HG03064 (cell line): ENCODE results near the gene SRPRA.

Experiments
- ATAC-seq: cut with Tn5 transposase; IDR thresholded peaks from one replicate; pipeline ENCODE4 v1.9.1; 2021; ENCODE audit warnings: low read depth; ENCODE audit not compliant: unreplicated experiment

Gene SRPRA

DNA sequence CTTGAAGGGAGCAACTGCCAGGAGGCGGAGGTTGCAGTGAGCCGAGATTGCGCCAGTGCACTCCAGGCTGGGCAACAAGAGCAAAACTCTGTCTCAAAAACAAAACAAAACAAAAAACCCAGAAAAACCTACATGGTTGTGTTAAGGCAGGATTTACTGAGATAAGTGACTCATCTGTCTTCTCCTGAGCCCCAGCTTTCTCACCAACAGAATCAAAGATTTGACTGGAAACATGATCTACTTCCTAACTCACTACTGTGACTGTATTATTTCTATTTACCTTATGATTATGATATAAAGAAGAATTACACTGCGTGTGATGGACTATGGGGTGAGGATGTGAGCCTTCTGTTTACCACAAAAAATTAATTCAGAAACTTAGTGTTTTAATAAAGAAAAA lies 35.3 kb downstream of the SRPRA start:
- ATAC-seq, result no peak

DNA sequence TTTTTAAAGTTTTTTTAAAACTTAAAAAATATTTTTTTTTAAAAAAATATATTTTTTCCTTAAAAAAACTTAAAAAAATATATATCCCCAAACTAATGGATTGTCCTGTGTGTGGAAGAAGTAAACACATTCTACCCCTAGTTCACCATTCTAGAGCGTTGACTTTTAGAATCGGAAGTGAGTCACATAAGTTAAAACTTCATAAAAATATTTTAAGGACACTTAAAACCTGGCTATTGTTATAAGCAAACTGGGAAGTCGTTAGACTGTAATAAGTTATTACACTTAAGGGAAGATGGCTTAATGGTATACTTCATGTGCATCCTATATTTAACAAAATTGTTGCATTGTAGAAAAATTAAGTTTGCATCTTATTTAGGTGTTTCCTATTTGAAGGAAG lies 36.0 kb downstream of the SRPRA start:
- no peak for ATAC-seq

DNA sequence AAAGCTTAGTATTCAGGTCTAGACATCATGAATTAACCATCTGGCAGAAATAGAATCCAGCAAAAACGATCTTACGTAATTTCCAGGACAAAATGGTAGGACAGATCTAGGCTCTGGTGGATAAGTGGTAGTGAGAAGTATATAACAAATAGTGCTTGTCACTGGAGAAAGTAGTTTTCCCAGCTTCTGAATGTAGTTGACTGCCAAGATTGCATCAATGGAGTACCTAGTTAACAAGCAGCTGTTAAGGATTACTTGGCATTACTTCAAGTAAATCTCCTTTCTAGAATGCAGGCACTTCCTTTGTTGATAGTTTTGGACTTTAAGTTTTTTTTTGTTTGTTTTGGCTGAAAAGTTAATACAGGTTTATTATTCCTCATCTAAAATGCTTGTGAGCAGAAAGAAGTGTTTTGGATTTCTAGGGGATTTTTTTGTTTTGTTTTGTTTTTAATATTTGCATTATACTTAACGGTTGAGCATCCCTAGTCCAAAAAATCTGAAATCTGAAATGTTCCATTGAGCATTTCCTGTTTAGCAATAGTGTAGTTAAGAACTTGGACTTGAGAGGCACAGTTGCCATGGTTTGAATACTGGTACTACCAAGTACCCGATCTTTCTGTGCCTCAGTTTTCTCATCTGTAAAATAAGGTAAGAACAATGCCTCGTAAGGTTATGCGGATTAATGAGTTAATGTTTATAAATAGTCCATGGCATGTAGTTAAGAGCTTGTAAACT lies 36.8 kb downstream of the SRPRA start:
- ATAC-seq, result no peak

DNA sequence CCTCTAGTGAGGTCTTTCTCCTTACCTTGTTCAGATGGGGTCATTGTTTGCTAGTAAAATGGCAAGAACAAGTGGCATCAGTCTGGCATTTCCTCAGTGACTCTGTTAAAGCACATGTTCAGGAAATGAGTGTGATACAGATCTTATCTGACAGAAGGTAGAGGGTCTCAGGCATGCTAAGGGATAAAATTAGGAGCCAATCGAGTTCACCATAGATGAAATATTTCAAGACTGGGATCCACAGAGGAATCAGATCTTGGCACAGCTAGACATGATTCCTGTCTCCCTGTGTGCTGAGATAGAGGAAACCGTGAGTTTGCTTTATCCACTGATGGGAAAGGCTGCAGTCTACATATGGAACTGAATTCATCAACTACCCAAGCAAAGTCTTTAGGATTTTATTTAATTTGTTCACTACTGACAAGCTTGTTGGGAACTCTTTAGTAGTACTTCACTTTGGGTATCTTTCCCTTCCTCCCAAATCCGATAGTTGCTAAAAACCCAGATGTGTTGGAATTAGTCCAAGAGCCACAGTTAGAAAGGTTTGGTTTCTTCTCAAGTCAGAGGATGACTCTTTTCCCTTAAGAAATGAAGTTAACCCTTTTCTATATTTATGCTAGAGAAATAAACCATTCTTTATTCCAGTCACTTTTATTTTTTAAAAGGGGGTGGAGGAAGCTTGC lies 38.7 kb downstream of the SRPRA start:
- no peak for ATAC-seq

DNA sequence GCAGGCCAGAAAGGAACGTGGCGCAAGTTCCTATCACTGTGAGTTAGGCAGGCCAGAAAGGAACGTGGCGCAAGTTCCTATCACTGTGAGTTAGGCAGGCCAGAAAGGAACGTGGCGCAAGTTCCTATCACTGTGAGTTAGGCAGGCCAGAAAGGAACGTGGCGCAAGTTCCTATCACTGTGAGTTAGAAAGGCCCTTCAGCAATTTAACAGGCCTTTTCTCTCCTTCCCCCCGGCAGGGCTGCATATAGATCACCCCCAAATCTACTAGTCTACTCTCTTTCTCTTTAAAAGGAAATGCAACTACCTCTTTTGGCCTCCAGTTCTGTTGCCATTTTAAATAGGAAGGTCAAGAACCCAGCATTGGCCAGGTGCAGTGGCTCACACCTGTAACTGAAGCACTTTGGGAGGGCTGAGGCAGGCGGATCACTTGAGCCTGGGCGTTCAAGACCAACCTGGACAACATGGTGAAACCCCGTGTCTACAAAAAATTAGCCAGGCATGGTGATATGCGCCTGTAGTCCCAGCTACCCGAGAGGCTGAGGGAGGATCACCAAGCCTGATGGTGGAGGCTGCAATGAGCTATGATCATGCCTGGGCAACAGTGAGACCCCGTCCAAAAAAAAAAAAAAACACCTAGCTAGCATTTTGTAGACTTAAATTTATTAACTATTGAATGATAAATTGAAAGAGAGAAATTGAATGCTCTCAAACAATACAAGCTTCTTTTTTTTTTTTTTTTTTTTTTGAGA lies 42.2 kb downstream of the SRPRA start:
- ATAC-seq, result no peak

DNA sequence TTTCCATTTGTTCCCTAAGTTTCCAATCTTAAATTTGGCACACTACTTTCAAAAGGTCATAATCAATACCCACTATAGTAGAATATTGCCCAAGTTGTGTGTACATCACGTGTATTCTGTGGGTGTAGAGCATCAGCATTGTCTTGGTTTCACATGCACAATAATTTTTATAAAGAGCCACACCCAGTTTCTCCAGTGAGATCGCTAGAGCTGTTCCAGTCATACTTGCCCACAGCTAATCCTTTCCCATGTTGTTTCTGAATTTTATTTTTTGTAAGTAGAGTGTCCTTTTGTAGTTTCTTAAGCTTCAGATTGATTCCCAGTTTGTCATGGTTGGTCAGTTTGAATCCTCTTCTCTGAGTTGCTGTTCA lies 43.4 kb downstream of the SRPRA start:
- ATAC-seq, result no peak

DNA sequence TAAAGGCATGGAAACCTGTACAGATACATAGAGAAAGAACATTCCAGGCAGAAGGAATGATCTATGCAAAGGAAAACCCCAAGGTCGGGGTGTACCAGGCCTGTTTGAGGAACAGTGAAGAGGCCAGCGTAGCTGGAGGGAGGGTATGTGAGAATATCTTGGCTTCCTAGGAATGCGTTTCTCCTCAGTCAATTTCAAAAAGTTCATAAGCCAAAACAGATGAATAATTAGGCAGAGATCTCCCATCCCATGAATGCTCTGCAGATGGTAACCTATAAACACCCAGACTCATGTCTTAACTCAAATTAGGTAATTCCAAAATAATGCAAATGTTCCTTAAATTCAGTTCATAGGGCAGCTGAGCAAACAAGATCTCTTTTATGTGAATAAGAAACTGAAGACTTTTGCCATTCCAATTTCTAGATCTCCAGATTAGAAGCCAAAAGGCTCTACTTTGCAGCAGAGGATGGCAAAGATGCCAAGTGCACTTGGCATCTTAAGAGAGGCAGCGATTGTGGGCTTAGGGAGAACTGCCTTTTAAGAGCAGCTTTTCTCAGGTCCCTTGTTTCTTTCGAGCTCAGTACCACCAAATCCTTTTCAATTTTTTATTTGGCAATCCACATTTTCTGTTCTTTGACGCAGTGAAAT lies 43.9 kb downstream of the SRPRA start:
- no peak for ATAC-seq

DNA sequence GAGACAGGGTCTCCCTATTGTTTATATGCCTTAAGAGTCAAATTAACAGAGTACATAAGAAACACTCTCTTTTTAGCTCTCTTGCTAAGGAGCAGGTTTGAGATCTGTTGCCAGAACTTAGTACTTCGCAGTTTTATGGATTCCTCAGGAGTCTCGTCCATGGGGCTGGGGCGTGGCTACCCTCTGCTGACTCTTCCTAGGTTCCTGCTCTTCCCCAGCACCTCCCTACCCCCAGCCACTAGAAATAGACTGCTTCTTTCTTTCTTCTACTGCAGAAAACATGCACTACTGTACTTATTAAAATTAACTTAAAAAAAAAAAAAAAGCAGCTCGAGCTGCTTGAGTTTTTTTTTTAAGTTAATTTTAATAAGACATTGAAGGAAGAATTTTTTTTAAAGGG lies 49.1 kb downstream of the SRPRA start:
- ATAC-seq, result no peak

DNA sequence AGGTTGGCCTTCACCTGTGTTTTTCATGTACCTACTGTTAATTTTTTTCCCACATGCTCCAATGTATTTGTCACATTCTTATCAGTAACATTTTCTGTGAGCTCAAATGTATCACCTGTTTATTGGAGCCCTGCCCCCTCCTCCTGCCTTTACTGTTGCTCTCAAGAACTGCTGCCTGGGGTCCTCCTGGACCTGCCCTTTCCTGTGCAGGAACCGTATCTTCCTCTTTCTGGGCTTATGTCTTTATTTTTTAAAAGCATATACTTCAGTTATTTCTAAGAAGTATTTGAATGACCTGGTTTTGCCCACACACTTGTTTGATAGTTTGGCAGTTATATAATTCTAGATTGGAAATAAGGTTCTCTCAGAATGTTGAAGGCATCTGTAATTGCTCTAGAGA lies 51.2 kb downstream of the SRPRA start:
- no peak for ATAC-seq

DNA sequence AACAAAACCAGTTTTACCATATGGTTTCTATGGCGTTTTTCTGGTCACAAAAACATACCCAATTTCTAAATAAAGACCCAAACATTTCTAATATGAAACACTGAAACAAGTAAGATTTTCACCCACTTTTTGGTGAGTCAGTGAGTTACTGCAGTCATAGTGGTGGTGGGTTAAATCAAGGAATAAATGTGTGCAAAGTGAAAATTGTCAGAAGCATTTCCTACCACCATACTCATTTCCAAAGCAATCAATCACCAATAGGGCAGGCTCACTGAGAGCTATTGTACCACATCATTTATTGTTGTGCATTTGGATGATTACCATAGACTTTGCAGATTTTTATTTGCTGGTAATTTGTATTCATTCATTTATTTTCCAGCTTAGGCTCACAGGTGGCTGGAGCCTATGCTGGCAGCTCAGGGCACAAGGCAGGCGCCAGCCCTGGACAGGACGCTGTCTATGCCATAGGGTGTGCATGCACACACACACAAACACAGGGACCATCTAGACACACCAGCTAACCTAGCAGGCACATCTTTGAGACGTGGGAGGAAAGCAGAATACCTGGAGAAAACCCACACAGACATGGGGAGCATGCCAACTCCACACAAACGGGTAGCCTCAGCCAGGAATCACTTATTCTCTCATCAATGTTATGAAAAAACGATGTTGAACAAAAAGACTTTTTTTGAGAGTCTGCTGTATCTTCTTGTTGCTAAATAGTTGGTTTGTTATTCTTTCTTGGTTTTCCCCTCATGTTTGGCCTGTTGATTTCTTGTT lies 52.0 kb downstream of the SRPRA start:
- no peak for ATAC-seq

DNA sequence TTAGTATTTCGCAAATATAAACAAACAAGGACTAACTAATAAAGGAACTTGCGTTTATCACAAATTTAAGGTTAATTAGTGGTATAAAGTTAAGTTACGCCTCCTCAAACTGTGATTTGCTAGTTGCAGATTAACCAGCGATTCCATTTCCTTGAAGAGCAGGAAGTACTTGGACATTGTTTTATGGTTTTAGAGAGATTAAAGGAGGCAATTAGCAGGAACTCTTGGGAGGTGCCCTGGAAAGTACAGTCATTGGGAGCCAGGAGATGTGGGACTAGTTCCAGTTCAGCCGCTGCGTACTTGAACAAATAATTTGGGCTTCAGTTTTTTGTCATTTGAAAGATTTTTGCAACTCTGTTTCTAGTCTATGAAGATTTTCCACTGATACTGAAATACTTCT lies 53.9 kb downstream of the SRPRA start:
- ATAC-seq, result no peak

DNA sequence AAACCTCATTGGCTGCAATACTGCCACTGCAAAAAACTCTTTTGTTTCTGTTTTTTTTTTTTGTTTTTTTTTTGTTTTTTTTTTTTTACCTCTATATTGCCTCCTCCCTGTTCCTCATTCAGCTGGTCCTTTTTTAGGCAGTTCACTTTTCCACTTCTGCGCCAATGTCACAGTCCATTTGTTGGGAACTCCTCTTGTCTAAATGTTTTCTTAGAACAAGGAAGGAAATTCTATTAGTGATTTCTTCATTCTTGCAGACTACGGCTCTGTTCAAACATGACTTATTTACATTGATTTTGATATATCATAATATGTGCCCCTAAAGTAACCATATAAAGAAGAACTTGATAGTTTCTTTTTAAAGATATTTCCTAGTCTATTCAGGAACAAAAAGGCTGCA lies 54.3 kb downstream of the SRPRA start:
- ATAC-seq, result no peak
